Measurements from ENCODE around the gene HS1BP3. TPM values are rescaled to one million over a fixed set of nuclear protein-coding genes. Genes with fewer than 3 reads are reported as not detected.

HS1BP3 gene
- total RNA-seq, 1 donor from 2014 or later: 21.8 TPM

GRCh38 chr2:20631617-20632307 lies 19.1 kb downstream of the HS1BP3 start:
- DNase-seq (ENCODE audit: low read depth in 2 of 2): no peak

DNA sequence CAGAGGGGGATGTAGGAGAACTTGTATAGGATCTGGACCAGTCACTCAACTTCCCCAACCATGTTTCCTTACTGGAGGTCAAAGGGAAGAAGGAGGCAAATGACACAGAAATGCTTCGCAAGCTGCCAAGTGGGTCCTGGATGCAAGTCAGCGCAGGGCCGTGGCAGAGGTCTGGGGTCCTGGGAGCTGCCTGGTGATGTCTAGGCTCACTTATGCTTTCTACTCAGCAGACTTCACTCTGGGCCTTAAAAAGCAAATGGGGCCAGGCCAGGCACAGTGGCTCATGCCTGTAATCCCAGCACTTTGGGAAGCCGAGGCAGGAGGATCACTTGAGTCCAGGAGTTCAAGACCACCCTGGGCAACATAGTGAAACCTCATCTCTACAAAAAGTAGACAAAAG lies 19.9 kb downstream of the HS1BP3 start:
- no peak for DNase-seq (ENCODE audit: low read depth in 2 of 2)

DNA sequence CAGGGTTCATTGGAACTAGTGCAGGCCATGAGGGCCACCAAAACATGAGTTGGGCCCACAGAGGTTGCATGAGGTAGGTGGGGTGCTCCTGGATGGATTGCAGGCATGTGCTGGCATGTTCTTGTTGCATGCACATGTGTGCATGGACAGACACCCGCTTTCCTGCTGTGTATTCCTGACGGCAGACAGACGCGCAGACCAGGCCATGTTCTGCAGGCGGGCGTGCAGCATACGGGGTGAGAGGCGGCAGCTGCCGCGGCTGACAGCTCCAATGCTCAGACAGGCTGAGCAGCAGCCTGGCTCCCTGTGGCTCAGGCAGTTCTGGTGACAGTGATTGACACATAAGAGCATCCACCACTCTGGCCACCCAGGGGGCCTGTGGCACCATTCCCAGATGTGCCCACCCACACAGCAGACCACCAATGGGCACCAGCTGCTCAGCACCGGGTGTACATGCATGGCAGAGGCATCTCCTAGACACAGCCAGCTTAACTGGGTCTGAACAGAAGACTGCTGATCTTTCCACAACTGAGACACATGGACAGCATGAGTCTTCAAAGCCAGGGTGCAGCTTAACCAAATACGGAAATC lies 21.2 kb downstream of the HS1BP3 start:
- no peak for DNase-seq (ENCODE audit: low read depth in 2 of 2)

DNA sequence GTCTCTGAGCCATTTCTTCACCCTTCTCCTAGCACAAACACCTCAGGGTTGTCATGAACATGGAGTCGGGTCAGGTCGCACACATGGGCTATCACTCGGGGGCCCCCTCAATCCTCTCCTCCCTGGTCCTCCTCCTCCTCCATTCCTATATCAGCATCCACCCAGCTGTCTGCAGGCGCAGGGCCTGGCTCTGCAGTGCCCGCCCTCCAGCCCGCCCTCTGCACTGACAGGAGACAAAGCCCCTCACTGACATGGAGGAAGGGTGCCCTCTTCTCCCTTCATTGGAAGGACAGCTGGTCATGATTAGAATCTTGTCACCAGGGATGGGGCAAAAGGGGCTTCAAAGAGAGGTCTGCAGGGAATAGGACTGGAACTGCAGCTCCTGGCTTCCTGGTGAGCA lies 21.7 kb downstream of the HS1BP3 start:
- DNase-seq (ENCODE audit: low read depth in 2 of 2): no peak

GRCh38 chr2:20627712-20628380 lies 23.1 kb downstream of the HS1BP3 start:
- DNase-seq (ENCODE audit: low read depth in 2 of 2): no peak

GRCh38 chr2:20626698-20627513 lies 24.0 kb downstream of the HS1BP3 start:
- DNase-seq (ENCODE audit: low read depth in 2 of 2): no peak

- no peak for DNase-seq (ENCODE audit: low read depth in 2 of 2)
These were observed 24.6 kb downstream of the HS1BP3 start for GRCh38 chr2:20626392-20626697.

DNA sequence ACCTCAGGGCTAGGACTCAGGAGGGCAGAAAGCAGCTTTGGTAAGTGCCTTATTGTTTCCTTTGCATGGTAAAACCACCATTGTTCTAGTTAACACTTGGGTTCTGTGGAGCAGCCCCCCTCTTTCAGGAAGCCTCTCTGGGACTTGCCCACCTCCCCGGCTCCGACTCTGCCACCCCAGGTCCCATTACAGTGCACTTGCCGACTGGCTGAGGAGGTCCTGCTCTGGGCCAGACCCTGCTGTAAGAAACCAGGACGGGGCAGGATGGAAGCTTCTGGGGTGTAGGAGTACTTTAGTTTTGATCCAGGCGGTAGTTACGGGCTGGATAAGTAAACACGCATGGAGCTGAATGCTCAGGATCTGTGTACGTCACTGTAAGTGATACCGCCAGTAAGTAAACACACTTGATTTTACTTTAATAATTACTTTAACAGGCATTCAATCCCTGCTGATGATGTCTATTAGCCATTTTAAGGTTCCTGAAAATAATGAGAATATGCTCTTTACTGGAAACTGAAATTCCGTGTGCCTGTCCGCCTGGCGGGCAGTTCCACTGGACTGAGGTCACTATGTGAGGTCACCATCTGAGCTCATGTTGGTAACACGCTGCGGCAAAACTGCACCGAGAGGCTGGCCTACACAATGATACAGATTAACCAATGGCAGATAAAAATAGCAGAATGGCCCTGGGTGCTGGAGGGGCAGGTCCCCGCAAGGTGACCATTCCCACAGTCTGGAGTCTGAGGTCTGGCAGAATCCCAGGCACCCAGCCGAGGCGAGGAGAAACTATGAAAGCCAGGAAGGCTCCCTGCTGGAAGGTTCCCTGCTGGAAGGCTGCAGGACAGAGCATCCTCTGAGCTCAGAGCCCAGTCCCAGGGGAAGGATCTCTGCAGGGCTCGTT lies 25.2 kb downstream of the HS1BP3 start:
- DNase-seq (ENCODE audit: low read depth in 2 of 2): no peak

GRCh38 chr2:20624884-20625485 lies 25.9 kb downstream of the HS1BP3 start:
- DNase-seq (ENCODE audit: low read depth in 2 of 2): no peak

DNA sequence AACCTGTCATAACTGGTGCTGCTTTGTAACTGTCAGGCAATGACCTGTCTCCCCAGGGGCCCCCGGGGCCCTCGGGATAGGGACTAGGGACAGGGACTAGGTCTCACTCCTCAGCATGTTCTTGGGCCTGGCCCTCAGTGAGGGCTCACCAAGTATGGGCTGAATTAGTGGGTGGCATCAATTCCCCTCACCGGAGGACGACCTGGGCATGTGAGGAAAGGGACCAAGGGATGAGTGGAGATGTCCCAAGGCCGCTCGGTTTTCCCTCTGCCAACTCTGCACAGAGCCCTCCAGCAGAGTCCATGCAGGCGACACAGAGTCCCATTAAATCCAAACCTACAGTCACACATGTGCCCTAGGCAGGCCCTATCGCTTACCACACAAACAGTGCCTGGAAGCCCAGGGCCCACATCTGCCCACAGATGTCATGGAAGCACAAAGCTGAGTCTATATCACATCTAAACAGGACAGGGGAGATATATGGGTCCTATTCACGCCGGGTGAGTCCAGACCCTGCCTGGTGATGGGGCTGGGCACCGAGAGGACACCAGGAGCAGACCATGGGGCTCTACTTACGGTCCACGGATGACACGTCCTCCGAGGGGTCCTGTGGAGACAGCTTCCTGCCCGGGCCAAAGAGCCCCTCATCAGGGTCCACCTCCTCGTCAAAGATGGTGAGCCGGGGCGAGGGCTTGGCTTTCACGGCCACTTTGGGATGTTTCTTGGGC lies 26.6 kb downstream of the HS1BP3 start:
- DNase-seq (ENCODE audit: low read depth in 2 of 2): no peak

DNA sequence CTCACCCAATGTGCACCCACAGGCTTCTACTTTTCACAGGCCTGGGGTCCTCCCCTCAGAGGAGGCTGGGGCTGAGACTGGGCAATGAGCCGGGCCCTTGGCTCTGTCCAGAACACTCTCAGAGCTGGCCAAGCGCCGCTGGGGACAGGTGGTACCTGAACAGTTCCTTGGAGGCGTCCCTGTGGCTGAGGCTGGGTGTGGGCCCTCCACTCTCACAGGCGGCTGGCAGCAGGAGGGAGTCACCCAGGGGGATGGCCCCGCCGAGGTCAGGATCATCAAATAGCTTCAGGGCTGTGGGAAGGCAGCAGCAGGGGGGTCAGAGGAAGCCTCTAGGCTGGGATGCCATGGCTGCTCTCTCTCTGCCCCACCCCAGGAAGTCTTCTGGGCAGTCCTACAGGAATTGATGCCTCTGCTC lies 27.1 kb downstream of the HS1BP3 start:
- no peak for DNase-seq (ENCODE audit: low read depth in 2 of 2)

GRCh38 chr2:20623241-20623640 lies 27.7 kb downstream of the HS1BP3 start:
- DNase-seq (ENCODE audit: low read depth in 2 of 2): peak in 1 of 2 donors; percentile 56

- DNase-seq (ENCODE audit: low read depth in 2 of 2): no peak
These were observed 28.2 kb downstream of the HS1BP3 start for GRCh38 chr2:20622731-20623130.

- DNase-seq (ENCODE audit: low read depth in 2 of 2): no peak
These were observed 28.6 kb downstream of the HS1BP3 start for GRCh38 chr2:20622296-20622686.

GRCh38 chr2:20621366-20622295 lies 29.3 kb downstream of the HS1BP3 start:
- no peak for DNase-seq (ENCODE audit: low read depth in 2 of 2)

DNA sequence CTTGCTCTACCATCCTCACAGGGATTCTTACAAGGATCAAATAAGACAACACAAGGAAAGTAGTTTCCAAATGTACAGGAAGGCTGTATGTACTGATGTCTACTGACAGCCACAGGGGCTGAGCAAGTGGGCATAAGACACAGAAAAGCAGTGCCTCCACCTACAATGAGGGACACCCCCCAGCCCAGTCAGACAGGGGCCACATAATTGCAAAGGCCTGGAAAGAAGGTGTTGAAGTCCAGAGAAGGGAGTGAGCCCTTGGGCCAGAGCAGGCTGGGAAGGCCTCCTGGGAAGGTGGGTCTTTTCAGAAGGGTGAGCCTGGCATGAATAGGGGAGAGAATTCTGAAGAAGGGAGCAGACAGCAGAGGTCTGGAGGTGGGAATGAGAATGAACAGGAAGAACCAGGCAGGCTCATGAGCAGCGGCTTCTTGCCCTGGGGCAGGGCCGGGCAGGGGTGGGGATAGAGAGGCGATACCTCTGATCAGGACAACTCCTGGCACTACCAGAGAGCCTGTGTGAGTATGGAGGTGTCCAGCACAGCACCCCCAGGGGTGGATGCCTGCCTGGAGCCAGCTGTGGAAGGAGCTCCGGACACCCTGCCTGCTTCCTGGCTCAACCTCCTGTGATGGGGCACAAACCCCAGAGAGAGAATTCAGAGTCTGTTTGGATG lies 30.1 kb downstream of the HS1BP3 start:
- no peak for DNase-seq (ENCODE audit: low read depth in 2 of 2)

DNA sequence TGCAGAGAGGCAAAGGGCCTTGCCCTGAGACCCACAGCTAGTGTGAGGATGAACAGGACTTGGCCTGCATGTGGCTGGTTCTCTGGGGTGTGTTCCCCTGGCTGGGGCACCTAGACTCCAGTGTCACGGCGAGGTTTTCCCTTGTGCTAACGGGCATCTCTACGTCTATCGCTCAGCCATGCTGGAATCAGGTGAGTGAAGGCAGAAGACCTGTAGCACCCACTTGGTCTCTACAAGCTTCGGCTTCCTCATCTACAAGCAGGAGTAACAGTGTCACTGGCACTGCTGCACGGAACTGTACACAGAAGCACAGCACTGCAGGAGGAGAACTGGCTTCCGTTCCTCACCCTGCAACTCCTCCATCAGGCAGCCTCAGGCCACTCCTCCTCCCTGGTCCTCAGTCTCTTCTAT lies 30.6 kb downstream of the HS1BP3 start:
- no peak for DNase-seq (ENCODE audit: low read depth in 2 of 2)

DNA sequence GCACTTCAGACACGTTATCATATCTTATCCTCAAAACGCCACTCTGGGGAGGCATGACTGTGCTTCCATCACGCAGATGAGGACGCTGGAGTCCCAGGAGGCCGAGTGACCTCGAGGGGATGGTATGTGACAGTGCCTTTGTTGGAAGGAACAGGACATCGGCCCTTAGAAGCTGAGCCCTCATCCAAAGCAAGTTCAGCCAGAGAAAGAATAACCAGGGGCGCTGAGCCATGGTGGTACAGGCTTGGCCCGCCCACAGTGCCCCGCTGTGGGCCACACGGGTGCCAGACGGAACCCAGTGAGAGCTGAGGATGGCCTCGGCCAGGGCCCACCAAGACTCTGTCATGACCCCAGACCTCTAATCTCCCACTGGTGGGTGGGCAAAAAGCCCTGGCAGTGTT lies 31.3 kb downstream of the HS1BP3 start:
- DNase-seq (ENCODE audit: low read depth in 2 of 2): no peak

All from lung microvascular endothelial cell (primary cell).